ENCODE measurements around the gene LRRC42. TPM values are rescaled to one million over a fixed set of nuclear protein-coding genes. Genes with fewer than 3 reads are reported as not detected.
"Not testable (repeated sequence)": the region's sequence is repeated elsewhere in the genome, so short reads cannot be mapped to it uniquely, and the experiment has no call there.

LRRC42 gene
- polyA plus RNA-seq, 2 donors = 4.9 to 20.0 TPM

DNA sequence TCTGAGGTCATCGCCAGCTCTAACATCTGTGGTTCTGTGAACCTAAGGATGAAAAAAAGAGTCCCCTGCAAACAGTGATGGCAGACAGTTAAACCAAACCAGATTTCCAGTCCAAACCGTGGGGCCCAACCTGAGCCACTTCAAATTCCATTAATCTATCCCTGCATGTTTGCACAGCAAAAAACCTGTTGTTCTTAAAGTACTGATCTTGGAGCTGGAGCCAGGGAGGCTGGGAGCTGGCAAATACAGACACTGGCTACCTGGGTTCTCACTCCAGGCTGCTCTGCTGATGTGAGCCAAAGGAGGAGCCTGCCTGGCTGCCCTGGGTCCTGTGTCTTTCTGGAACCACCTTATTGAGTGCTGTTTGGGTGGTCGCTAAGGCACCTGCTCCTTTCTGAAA is 55.4 kb downstream of the LRRC42 start:
- WGBS, 2 donors = 42% methylated on average over 3 of the region's 3 CpGs
- Histone ChIP-seq H3K27me3 (ENCODE audit: control insufficient read depth in 1 of 2, insufficient read depth in 2 of 2, low read length in 2 of 2) (no peaks in the 10 kb centered on the region), H3K4me1 (ENCODE audit: control insufficient read depth in 2 of 2, insufficient read depth in 2 of 2, low read length in 1 of 2) (no peaks in the 10 kb centered on the region), H3K4me3 (ENCODE audit: low read depth in 1 of 2, low read length in 2 of 2) (no peak overlapping the region), H3K9me3 (ENCODE audit: control insufficient read depth in 2 of 2, insufficient read depth in 1 of 2, low read depth in 1 of 2, low read length in 1 of 2) (no peaks in the 10 kb centered on the region), H3K27ac (ENCODE audit: low read depth in 2 of 2, low read length in 1 of 2) (no peak overlapping the region), H3K36me3 (ENCODE audit: control insufficient read depth in 2 of 2, insufficient read depth in 2 of 2, low read length in 1 of 2) (no peaks in the 10 kb centered on the region)

GRCh38 chr1:54002544-54003248 is 56.5 kb downstream of the LRRC42 start:
- no peaks in the 10 kb centered on the region for H3K9me3 ChIP-seq (ENCODE audit: control insufficient read depth in 2 of 2, insufficient read depth in 1 of 2, low read depth in 1 of 2, low read length in 1 of 2)
- H3K4me3 ChIP-seq (ENCODE audit: low read depth in 1 of 2, low read length in 2 of 2) = no peak overlapping the region
- 72 to 88% methylated on average over 9 of the region's 9 CpGs for WGBS, 2 donors
- H3K4me1 ChIP-seq (ENCODE audit: control insufficient read depth in 2 of 2, insufficient read depth in 2 of 2, low read length in 1 of 2) = no peaks in the 10 kb centered on the region
- no peak overlapping the region for H3K27ac ChIP-seq (ENCODE audit: low read depth in 2 of 2, low read length in 1 of 2)
- no peaks in the 10 kb centered on the region for H3K27me3 ChIP-seq (ENCODE audit: control insufficient read depth in 1 of 2, insufficient read depth in 2 of 2, low read length in 2 of 2)
- no peaks in the 10 kb centered on the region for H3K36me3 ChIP-seq (ENCODE audit: control insufficient read depth in 2 of 2, insufficient read depth in 2 of 2, low read length in 1 of 2)

GRCh38 chr1:54003249-54003646 is 57.1 kb downstream of the LRRC42 start:
- Histone ChIP-seq H3K4me1 (ENCODE audit: control insufficient read depth in 2 of 2, insufficient read depth in 2 of 2, low read length in 1 of 2) (no peaks in the 10 kb centered on the region), H3K27me3 (ENCODE audit: control insufficient read depth in 1 of 2, insufficient read depth in 2 of 2, low read length in 2 of 2) (no peaks in the 10 kb centered on the region), H3K27ac (ENCODE audit: low read depth in 2 of 2, low read length in 1 of 2) (no peak overlapping the region), H3K9me3 (ENCODE audit: control insufficient read depth in 2 of 2, insufficient read depth in 1 of 2, low read depth in 1 of 2, low read length in 1 of 2) (no peaks in the 10 kb centered on the region), H3K36me3 (ENCODE audit: control insufficient read depth in 2 of 2, insufficient read depth in 2 of 2, low read length in 1 of 2) (no peaks in the 10 kb centered on the region), H3K4me3 (ENCODE audit: low read depth in 1 of 2, low read length in 2 of 2) (no peak overlapping the region)
- WGBS, 2 donors = 87 to 96% methylated on average over 12 of the region's 12 CpGs

- WGBS, 2 donors = 94 to 96% methylated on average over 19 of the region's 19 CpGs
- not testable (repeated sequence) for H3K4me1 ChIP-seq (ENCODE audit: control insufficient read depth in 2 of 2, insufficient read depth in 2 of 2, low read length in 1 of 2); H3K27ac ChIP-seq (ENCODE audit: low read depth in 2 of 2, low read length in 1 of 2); H3K9me3 ChIP-seq (ENCODE audit: control insufficient read depth in 2 of 2, insufficient read depth in 1 of 2, low read depth in 1 of 2, low read length in 1 of 2); H3K27me3 ChIP-seq (ENCODE audit: control insufficient read depth in 1 of 2, insufficient read depth in 2 of 2, low read length in 2 of 2); H3K36me3 ChIP-seq (ENCODE audit: control insufficient read depth in 2 of 2, insufficient read depth in 2 of 2, low read length in 1 of 2); H3K4me3 ChIP-seq (ENCODE audit: low read depth in 1 of 2, low read length in 2 of 2)
Measured at GRCh38 chr1:54003750-54004480, 57.8 kb downstream of the LRRC42 start.

DNA sequence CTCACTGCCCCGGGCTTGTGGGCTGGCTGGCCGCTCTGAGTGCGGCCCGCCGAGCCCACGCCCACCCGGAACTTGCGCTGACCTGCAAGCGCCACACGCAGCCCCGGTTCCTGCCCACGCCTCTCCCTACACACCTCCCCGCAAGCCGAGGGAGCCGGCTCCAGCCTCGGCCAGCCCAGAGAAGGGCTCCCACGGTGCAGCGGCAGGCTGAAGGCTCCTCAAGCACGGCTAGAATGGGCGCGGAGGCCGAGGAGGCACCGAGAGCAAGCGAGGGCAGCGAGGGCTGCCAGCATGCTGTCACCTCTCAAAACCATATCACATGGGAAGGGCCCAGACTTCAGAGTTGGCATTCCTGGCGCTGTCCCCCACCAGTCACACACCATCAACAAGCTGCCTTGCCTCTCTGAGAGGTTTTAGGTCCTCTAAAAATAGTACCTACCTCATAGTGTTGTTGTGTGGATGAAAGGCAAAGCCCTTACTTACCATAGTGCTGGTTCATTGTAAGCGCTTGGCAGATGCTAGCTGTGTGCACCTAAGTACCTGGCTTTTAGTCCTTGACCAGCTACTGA is 58.4 kb downstream of the LRRC42 start:
- Histone ChIP-seq H3K4me1 (ENCODE audit: control insufficient read depth in 2 of 2, insufficient read depth in 2 of 2, low read length in 1 of 2) (no peaks in the 10 kb centered on the region), H3K4me3 (ENCODE audit: low read depth in 1 of 2, low read length in 2 of 2) (no peak overlapping the region), H3K27ac (ENCODE audit: low read depth in 2 of 2, low read length in 1 of 2) (no peak overlapping the region), H3K36me3 (ENCODE audit: control insufficient read depth in 2 of 2, insufficient read depth in 2 of 2, low read length in 1 of 2) (no peaks in the 10 kb centered on the region), H3K9me3 (ENCODE audit: control insufficient read depth in 2 of 2, insufficient read depth in 1 of 2, low read depth in 1 of 2, low read length in 1 of 2) (no peaks in the 10 kb centered on the region), H3K27me3 (ENCODE audit: control insufficient read depth in 1 of 2, insufficient read depth in 2 of 2, low read length in 2 of 2) (no peaks in the 10 kb centered on the region)
- WGBS, 2 donors = 93 to 96% methylated on average over 25 to 27 of the region's 27 CpGs

GRCh38 chr1:54006508-54006907 is 60.4 kb downstream of the LRRC42 start:
- Histone ChIP-seq H3K4me3 (ENCODE audit: low read depth in 1 of 2, low read length in 2 of 2) (no peak overlapping the region), H3K27me3 (ENCODE audit: control insufficient read depth in 1 of 2, insufficient read depth in 2 of 2, low read length in 2 of 2) (no peaks in the 10 kb centered on the region), H3K27ac (ENCODE audit: low read depth in 2 of 2, low read length in 1 of 2) (no peak overlapping the region), H3K9me3 (ENCODE audit: control insufficient read depth in 2 of 2, insufficient read depth in 1 of 2, low read depth in 1 of 2, low read length in 1 of 2) (peaks cover 0 to 1% of the 10 kb centered on the region in 2 donors), H3K4me1 (ENCODE audit: control insufficient read depth in 2 of 2, insufficient read depth in 2 of 2, low read length in 1 of 2) (no peaks in the 10 kb centered on the region), H3K36me3 (ENCODE audit: control insufficient read depth in 2 of 2, insufficient read depth in 2 of 2, low read length in 1 of 2) (no peaks in the 10 kb centered on the region)
- WGBS, 2 donors = 72 to 75% methylated on average over 4 of the region's 4 CpGs

- 87 to 93% methylated on average over 4 of the region's 4 CpGs for WGBS, 2 donors
- H3K9me3 ChIP-seq (ENCODE audit: control insufficient read depth in 2 of 2, insufficient read depth in 1 of 2, low read depth in 1 of 2, low read length in 1 of 2) = peaks cover 0 to 1% of the 10 kb centered on the region in 2 donors
Measured at GRCh38 chr1:54007613-54008012, 61.5 kb downstream of the LRRC42 start.

GRCh38 chr1:54008876-54009275 is 62.7 kb downstream of the LRRC42 start:
- Histone ChIP-seq H3K4me1 (ENCODE audit: control insufficient read depth in 2 of 2, insufficient read depth in 2 of 2, low read length in 1 of 2) (no peaks in the 10 kb centered on the region), H3K27me3 (ENCODE audit: control insufficient read depth in 1 of 2, insufficient read depth in 2 of 2, low read length in 2 of 2) (no peaks in the 10 kb centered on the region), H3K9me3 (ENCODE audit: control insufficient read depth in 2 of 2, insufficient read depth in 1 of 2, low read depth in 1 of 2, low read length in 1 of 2) (peaks cover 0 to 1% of the 10 kb centered on the region in 2 donors), H3K4me3 (ENCODE audit: low read depth in 1 of 2, low read length in 2 of 2) (no peak overlapping the region), H3K27ac (ENCODE audit: low read depth in 2 of 2, low read length in 1 of 2) (no peak overlapping the region), H3K36me3 (ENCODE audit: control insufficient read depth in 2 of 2, insufficient read depth in 2 of 2, low read length in 1 of 2) (no peaks in the 10 kb centered on the region)
- 83 to 84% methylated on average over 13 of the region's 13 CpGs for WGBS, 2 donors

More at GRCh38 chr1:54007613-54008012, 61.5 kb downstream of the LRRC42 start:
- Histone ChIP-seq H3K27me3 (ENCODE audit: control insufficient read depth in 1 of 2, insufficient read depth in 2 of 2, low read length in 2 of 2) (no peaks in the 10 kb centered on the region), H3K36me3 (ENCODE audit: control insufficient read depth in 2 of 2, insufficient read depth in 2 of 2, low read length in 1 of 2) (no peaks in the 10 kb centered on the region), H3K4me3 (ENCODE audit: low read depth in 1 of 2, low read length in 2 of 2) (no peak overlapping the region), H3K4me1 (ENCODE audit: control insufficient read depth in 2 of 2, insufficient read depth in 2 of 2, low read length in 1 of 2) (no peaks in the 10 kb centered on the region), H3K27ac (ENCODE audit: low read depth in 2 of 2, low read length in 1 of 2) (no peak overlapping the region)

- 84 to 87% methylated on average over 4 of the region's 4 CpGs for WGBS, 2 donors
- no peaks in the 10 kb centered on the region for H3K36me3 ChIP-seq (ENCODE audit: control insufficient read depth in 2 of 2, insufficient read depth in 2 of 2, low read length in 1 of 2)
- no peak overlapping the region for H3K4me3 ChIP-seq (ENCODE audit: low read depth in 1 of 2, low read length in 2 of 2)
- no peaks in the 10 kb centered on the region for H3K27me3 ChIP-seq (ENCODE audit: control insufficient read depth in 1 of 2, insufficient read depth in 2 of 2, low read length in 2 of 2)
- peaks cover 0 to 1% of the 10 kb centered on the region in 2 donors for H3K9me3 ChIP-seq (ENCODE audit: control insufficient read depth in 2 of 2, insufficient read depth in 1 of 2, low read depth in 1 of 2, low read length in 1 of 2)
- H3K27ac ChIP-seq (ENCODE audit: low read depth in 2 of 2, low read length in 1 of 2) = no peak overlapping the region
- peaks cover 0 to 4% of the 10 kb centered on the region in 2 donors for H3K4me1 ChIP-seq (ENCODE audit: control insufficient read depth in 2 of 2, insufficient read depth in 2 of 2, low read length in 1 of 2)
Measured at GRCh38 chr1:54009406-54009805, 63.3 kb downstream of the LRRC42 start.
